Stimulated activated CD8-positive, alpha-beta memory T cell treated with anti-CD3 and anti-CD28 coated beads, Interleukin-7, amount 100 ng/mL, for 1 hour (primary cell): ENCODE measurements around the gene GALNT10.
A peak's percentile ranks its signal among the peaks of the same experiment; 100 is the strongest.

Experiments used
- DNase-seq, 2 donors: peaks; one replicate each; pipeline ENCODE4 v3.0.0-alpha.2; 2020; ENCODE audit warnings: low read depth in 2 of 2

GALNT10 gene

GRCh38 chr5:154203798-154204578 is 13.5 kb downstream of the GALNT10 start:
- DNase-seq, result no peak

GRCh38 chr5:154205441-154206117 is 15.0 kb downstream of the GALNT10 start:
- DNase-seq, result no peak

- no peak for DNase-seq
These were observed 15.8 kb downstream of the GALNT10 start for GRCh38 chr5:154206311-154206710.

- DNase-seq, result no peak
These were observed 16.7 kb downstream of the GALNT10 start for GRCh38 chr5:154207204-154207603.

- DNase-seq, result no peak
These were observed 19.1 kb downstream of the GALNT10 start for GRCh38 chr5:154209591-154210081.

GRCh38 chr5:154210163-154210562 is 19.6 kb downstream of the GALNT10 start:
- no peak for DNase-seq

GRCh38 chr5:154211641-154212390 is 21.3 kb downstream of the GALNT10 start:
- no peak for DNase-seq

GRCh38 chr5:154213592-154213991 is 23.1 kb downstream of the GALNT10 start:
- DNase-seq, result no peak

- DNase-seq, result no peak
These were observed 24.0 kb downstream of the GALNT10 start for GRCh38 chr5:154214371-154215106.

GRCh38 chr5:154215571-154216325 is 25.2 kb downstream of the GALNT10 start:
- no peak for DNase-seq

- DNase-seq, result no peak
These were observed 26.9 kb downstream of the GALNT10 start for GRCh38 chr5:154217462-154217861.

GRCh38 chr5:154218786-154219185 is 28.3 kb downstream of the GALNT10 start:
- DNase-seq, result no peak

- DNase-seq, result no peak
These were observed 30.1 kb downstream of the GALNT10 start for GRCh38 chr5:154220625-154221024.

- peak in 1 of 2 donors; percentile 29 for DNase-seq
These were observed 30.9 kb downstream of the GALNT10 start for GRCh38 chr5:154221371-154221896.

GRCh38 chr5:154222414-154222813 is 31.9 kb downstream of the GALNT10 start:
- no peak for DNase-seq

- no peak for DNase-seq
These were observed 32.8 kb downstream of the GALNT10 start for GRCh38 chr5:154223320-154223719.

- DNase-seq, result no peak
These were observed 36.6 kb downstream of the GALNT10 start for GRCh38 chr5:154227090-154227489.

- DNase-seq, result no peak
These were observed 38.2 kb downstream of the GALNT10 start for GRCh38 chr5:154228696-154229095.

- DNase-seq, result no peak
These were observed 40.0 kb downstream of the GALNT10 start for GRCh38 chr5:154230526-154230925.

GRCh38 chr5:154234551-154234950 is 44.0 kb downstream of the GALNT10 start:
- DNase-seq, result no peak

- DNase-seq, result no peak
These were observed 45.5 kb downstream of the GALNT10 start for GRCh38 chr5:154236011-154236410.
